T-helper 22 cell (primary cell): Measurements from ENCODE around the gene KL.

Source experiments
- DNase-seq: peaks from one replicate; pipeline ENCODE4 v3.0.0-alpha.2; 2020; ENCODE audit warnings: low read depth

KL gene

GRCh38 chr13:33037673-33038072 is 21.4 kb downstream of the KL start:
- DNase-seq, result no peak

- DNase-seq, result no peak
Observed at GRCh38 chr13:33040090-33040489, 23.9 kb downstream of the KL start.

- DNase-seq, result no peak
Observed at GRCh38 chr13:33045851-33046592, 29.8 kb downstream of the KL start.

- no peak for DNase-seq
Observed at GRCh38 chr13:33050161-33050560, 33.9 kb downstream of the KL start.

GRCh38 chr13:33051632-33052031 is 35.4 kb downstream of the KL start:
- DNase-seq, result no peak

- DNase-seq, result no peak
Observed at GRCh38 chr13:33052506-33053280, 36.5 kb downstream of the KL start.

- no peak for DNase-seq
Observed at GRCh38 chr13:33053397-33054066, 37.3 kb downstream of the KL start.

- DNase-seq, result no peak
Observed at GRCh38 chr13:33057019-33057780, 41.0 kb downstream of the KL start.

- no peak for DNase-seq
Observed at GRCh38 chr13:33058776-33059327, 42.6 kb downstream of the KL start.

- DNase-seq, result no peak
Observed at GRCh38 chr13:33060815-33061214, 44.6 kb downstream of the KL start.

- no peak for DNase-seq
Observed at GRCh38 chr13:33066329-33066728, 50.1 kb downstream of the KL start.

- DNase-seq, result no peak
Observed at GRCh38 chr13:33069365-33069764, 53.1 kb downstream of the KL start.

GRCh38 chr13:33070713-33071112 is 54.5 kb downstream of the KL start:
- DNase-seq, result no peak

GRCh38 chr13:33072282-33072681 is 56.1 kb downstream of the KL start:
- DNase-seq, result no peak

- DNase-seq, result no peak
Observed at GRCh38 chr13:33072759-33073158, 56.5 kb downstream of the KL start.

GRCh38 chr13:33073338-33073737 is 57.1 kb downstream of the KL start:
- no peak for DNase-seq

GRCh38 chr13:33076001-33076992 is 60.1 kb downstream of the KL start:
- DNase-seq, result no peak

GRCh38 chr13:33078263-33078662 is 62.0 kb downstream of the KL start:
- DNase-seq, result no peak

GRCh38 chr13:33079960-33080359 is 63.7 kb downstream of the KL start:
- no peak for DNase-seq

GRCh38 chr13:33080972-33081590 is 64.9 kb downstream of the KL start:
- no peak for DNase-seq
